ENCODE measurements around the gene EFNA2. TPM values are rescaled to one million over a fixed set of nuclear protein-coding genes. Genes with fewer than 3 reads are reported as not detected.

EFNA2 gene
- total RNA-seq, 4 donors from 2014 or later, result not detected

GRCh38 chr19:1261798-1262622 lies 23.7 kb upstream of the EFNA2 start:
- peaks cover 0 to 3% (median 0%) of the 10 kb centered on the region in 4 donors for H3K27me3 ChIP-seq
- WGBS, result 17% methylated on average over 15 of the region's 28 CpGs
- intact Hi-C loops (cut with DNase I), result no loop called here
- no peaks in the 10 kb centered on the region for H3K9me3 ChIP-seq
- H3K4me1 ChIP-seq, result peaks cover 80 to 90% (median 84%) of the 10 kb centered on the region in 4 donors
- H3K27ac ChIP-seq (replicated peaks in 1 of 4), result peak overlapping the region; percentile 99 to 100 (median 100)
- H3K4me3 ChIP-seq, result peak overlapping the region; percentile 65 to 80 (median 72)
- peak; percentile 63 to 73 for TF ChIP-seq POLR2AphosphoS5 (IDR thresholded peaks at IDR 0.05)
- TF ChIP-seq EP300 (IDR thresholded peaks at IDR 0.05), result no peak
- TF ChIP-seq POLR2A (IDR thresholded peaks at IDR 0.05; ENCODE audit: low read depth), result no peak
- TF ChIP-seq CTCF (IDR thresholded peaks at IDR 0.05), result no peak
- DNase-seq (ENCODE audit: extremely low spot score), result no peak
- peaks cover under 1 to 14% (median 13%) of the 10 kb centered on the region in 4 donors for H3K36me3 ChIP-seq

- Histone ChIP-seq H3K27me3 (peaks cover 0 to 3% (median 0%) of the 10 kb centered on the region in 4 donors), H3K4me3 (peak overlapping the region in 1 of 4 donors; percentile 19), H3K9me3 (no peaks in the 10 kb centered on the region), H3K4me1 (peaks cover 81 to 90% (median 84%) of the 10 kb centered on the region in 4 donors), H3K27ac (replicated peaks in 1 of 4) (peak overlapping the region; percentile 99 to 100 (median 100)), H3K36me3 (peaks cover 0 to 8% (median 7%) of the 10 kb centered on the region in 4 donors)
- WGBS, result 55% methylated on average over 16 of the region's 21 CpGs
- intact Hi-C loops (cut with DNase I), result no loop called here
- DNase-seq (ENCODE audit: extremely low spot score), result no peak
- TF ChIP-seq POLR2AphosphoS5 (IDR thresholded peaks at IDR 0.05) (no peak), POLR2A (IDR thresholded peaks at IDR 0.05; ENCODE audit: low read depth) (no peak), EP300 (IDR thresholded peaks at IDR 0.05) (no peak), CTCF (IDR thresholded peaks at IDR 0.05) (no peak)
Measured at GRCh38 chr19:1262623-1263123, 23.0 kb upstream of the EFNA2 start.

- 100% methylated on average over 2 of the region's 5 CpGs for WGBS
- DNase-seq (ENCODE audit: extremely low spot score), result no peak
Measured at GRCh38 chr19:1263188-1263587, 22.5 kb upstream of the EFNA2 start.

More at GRCh38 chr19:1263188-1263587, 22.5 kb upstream of the EFNA2 start:
- peaks cover 0 to 3% (median 0%) of the 10 kb centered on the region in 4 donors for H3K27me3 ChIP-seq
- intact Hi-C loops (cut with DNase I), result no loop called here
- TF ChIP-seq CTCF (IDR thresholded peaks at IDR 0.05), result no peak
- TF ChIP-seq POLR2AphosphoS5 (IDR thresholded peaks at IDR 0.05), result no peak
- TF ChIP-seq POLR2A (IDR thresholded peaks at IDR 0.05; ENCODE audit: low read depth), result no peak
- TF ChIP-seq EP300 (IDR thresholded peaks at IDR 0.05), result no peak
- no peaks in the 10 kb centered on the region for H3K9me3 ChIP-seq
- peaks cover 0 to 3% (median 2%) of the 10 kb centered on the region in 4 donors for H3K36me3 ChIP-seq
- H3K4me1 ChIP-seq, result peaks cover 81 to 90% (median 84%) of the 10 kb centered on the region in 4 donors
- no peak overlapping the region for H3K4me3 ChIP-seq
- H3K27ac ChIP-seq (replicated peaks in 1 of 4), result peak overlapping the region; percentile 99 to 100 (median 100)
